PC-9 (cell line): ENCODE results near the gene SMKR1. TPM values are rescaled to one million over a fixed set of nuclear protein-coding genes. Genes with fewer than 3 reads are reported as not detected.

ENCODE experiments used
- Bru-seq: library from RNA; stranded (reverse); fragments of 400-500 nt; gene quantifications from one replicate; lab custom pipeline; 2021; lab: Mats Ljungman, UMichigan
- BruChase-seq, 2 experiments: library from RNA; stranded (reverse); fragments of 400-500 nt; gene quantifications; one replicate each; lab custom pipeline; 2021; lab: Mats Ljungman, UMichigan
- BruUV-seq: library from RNA; stranded (reverse); fragments of 400-500 nt; replicated peaks from 2 replicates; lab custom pipeline; 2021; lab: Mats Ljungman, UMichigan
- CTCF ChIA-PET: fragments of 300-600 bp; sonication (Branson Sonifier 250); formaldehyde crosslinking; loops from one replicate; lab custom pipeline; 2022; ENCODE audit warnings: antibody characterized with exemption; lab: Charles Lee
- POLR2A ChIA-PET: fragments of 300-600 bp; sonication (Branson Sonifier 250); formaldehyde crosslinking; loops from one replicate; lab custom pipeline; 2022; ENCODE audit warnings: antibody characterized with exemption; ENCODE audit not compliant: unreplicated experiment; lab: Charles Lee
- DNase-seq, 2 experiments: peaks; one replicate each; pipeline versions ENCODE4 v3.0.0 to v3.0.0-alpha.2; 2015 to 2022; ENCODE audit warnings: mixed read lengths in 1 of 2
- H2AFZ ChIP-seq: fragments of 200-600 bp; sonication (generic); 2 replicates; pipeline ENCODE4 v1.8.1; 2017; ENCODE audit warnings: antibody characterized with exemption
- H3F3A ChIP-seq: fragments of 200-600 bp; sonication (generic); 2 replicates; pipeline ENCODE4 v1.8.1; 2017; ENCODE audit warnings: antibody characterized with exemption, mild to moderate bottlenecking, low read depth; ENCODE audit not compliant: insufficient read depth
- H3K27ac ChIP-seq: fragments of 200-600 bp; sonication (generic); 2 replicates; pipeline ENCODE4 v1.6.1; 2016; ENCODE audit warnings: mixed run types
- H3K27me3 ChIP-seq: fragments of 200-600 bp; sonication (generic); 2 replicates; pipeline ENCODE4 v1.6.1; 2016; ENCODE audit warnings: low read depth, mixed run types; ENCODE audit not compliant: insufficient read depth
- H3K36me3 ChIP-seq: fragments of 200-600 bp; sonication (generic); 2 replicates; pipeline ENCODE4 v1.6.1; 2016; ENCODE audit warnings: low read depth, mixed run types
- H3K4me1 ChIP-seq: fragments of 200-600 bp; sonication (generic); replicated peaks from 2 replicates; pipeline ENCODE4 v1.6.1; 2016; ENCODE audit warnings: mixed run types; ENCODE audit not compliant: insufficient read depth
- H3K4me2 ChIP-seq: fragments of 200-600 bp; sonication (generic); 2 replicates; pipeline ENCODE4 v1.6.1; 2017; ENCODE audit warnings: mixed run types
- H3K4me3 ChIP-seq: fragments of 200-600 bp; sonication (generic); 2 replicates; pipeline ENCODE4 v1.6.1; 2016; ENCODE audit warnings: mixed run types
- H3K79me2 ChIP-seq: fragments of 200-600 bp; sonication (generic); 2 replicates; pipeline ENCODE4 v1.6.1; 2017; ENCODE audit warnings: low read depth, mixed run types
- H3K9me2 ChIP-seq: fragments of 200-600 bp; sonication (generic); 2 replicates; pipeline ENCODE4 v1.8.1; 2017; ENCODE audit warnings: mild to moderate bottlenecking; ENCODE audit not compliant: insufficient read depth
- H3K9me3 ChIP-seq: fragments of 200-600 bp; sonication (generic); 2 replicates; pipeline ENCODE4 v1.8.1; 2016; ENCODE audit warnings: low read depth; ENCODE audit not compliant: insufficient read depth
- H4K20me1 ChIP-seq: fragments of 200-600 bp; sonication (generic); 2 replicates; pipeline ENCODE4 v1.8.1; 2017; ENCODE audit not compliant: insufficient read depth
- EZH2 ChIP-seq: fragments of 200-600 bp; sonication (generic); IDR thresholded peaks from 2 replicates; pipeline ENCODE4 v1.8.0; 2017; ENCODE audit warnings: antibody characterized with exemption, low read depth
- intact Hi-C: fragments of 100-400 bp; cut with micrococcal nuclease; formaldehyde crosslinking; loops from one replicate; pipeline ENCODE4 v1.10.0; 2022; ENCODE audit not compliant: unreplicated experiment
- long read RNA-seq: library from polyadenylated mRNA; stranded (forward); transcript quantifications from one replicate; pipeline ENCODE4 v2.0.0, GENCODE V29; 2022
- total RNA-seq: library from RNA; stranded (reverse); gene quantifications from 2 replicates; pipeline ENCODE4 v1.2.3, GENCODE V29; 2021
- TF ChIP-seq, protein P1 (sequence below): fragments of 200-600 bp; sonication (generic); conservative IDR thresholded peaks from 2 replicates; pipeline ENCODE4 v1.6.1; 2017; ENCODE audit warnings: mixed run types, antibody characterized with exemption, mild to moderate bottlenecking, moderate library complexity

The SMKR1 gene
- total RNA-seq (8.3 and 8.9 TPM in 2 replicates), Bru-seq, nascent RNA (percentile 41 among the genes with signal in this experiment), BruChase-seq, experiment 1, labeled RNA remaining after a 2-hour chase (percentile 37 among the genes with signal in this experiment), BruChase-seq, experiment 2, labeled RNA remaining after a 6-hour chase (percentile 44 among the genes with signal in this experiment)
- long read RNA-seq, transcript SMKR1-201 (2 exons, 1,035 nt): major isoform, 10 of 10 reads
- long read RNA-seq, partial matches to known transcripts: 0 of 10 reads
- long read RNA-seq, other reads (novel, unspliced or antisense): 0 of 10 reads

DNA sequence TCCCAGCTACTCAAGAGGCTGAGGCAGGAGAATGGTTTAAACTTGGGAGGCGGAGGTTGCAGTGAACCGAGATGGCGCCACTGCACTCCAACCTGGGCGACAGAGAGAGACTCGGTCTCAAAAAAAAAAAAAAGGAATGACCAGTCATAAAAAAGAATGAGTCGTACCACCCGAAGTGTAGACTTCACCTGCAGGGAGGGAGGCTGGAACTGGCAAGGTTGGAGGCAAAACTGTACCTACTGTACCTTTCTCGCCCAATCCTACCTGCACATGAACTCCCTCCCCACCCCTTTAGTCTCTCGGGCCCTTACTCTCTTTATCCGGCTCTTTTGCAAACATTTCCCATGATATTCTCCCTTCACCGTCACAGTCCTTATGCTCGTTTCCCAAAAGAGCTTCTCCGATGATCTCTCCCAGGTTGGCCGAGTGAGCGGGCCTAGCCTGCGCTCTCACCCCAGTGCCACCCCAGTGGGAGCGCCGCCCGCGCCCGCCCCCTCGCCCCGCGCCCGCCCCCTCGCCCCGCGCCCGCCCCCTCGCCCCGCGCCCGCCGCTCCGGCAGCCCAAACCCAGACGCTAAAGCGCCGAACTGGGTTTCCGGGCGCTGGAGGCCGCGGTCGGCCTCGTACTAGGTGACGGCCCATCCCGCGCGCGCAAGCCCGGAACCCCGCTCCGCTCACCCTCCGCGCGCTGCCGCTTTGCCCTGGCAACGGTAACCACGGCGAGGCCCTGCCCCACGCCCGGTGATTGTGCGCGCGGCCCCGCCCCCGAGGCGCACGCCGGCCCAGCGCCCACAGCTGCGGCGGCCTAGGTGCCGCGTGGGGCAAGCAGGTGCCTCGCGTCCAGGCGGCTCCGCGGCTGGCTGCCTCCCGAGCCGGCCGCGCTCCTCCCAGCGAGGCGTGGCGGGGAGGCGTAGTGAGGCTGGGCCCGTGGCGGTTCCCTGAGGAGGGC, at the start of gene SMKR1:
Gene SMKR1, plus strand, starts transcription at position 772 of the 948 bp plus-strand sequence. CDS start 294 bp downstream, outside the sequence.
- no peaks in the 10 kb centered on the region for H4K20me1 ChIP-seq
- 0 out of 2 replicates have a peak, but pooled peaks cover 4% of the 10 kb centered on the region for H3K4me1 ChIP-seq
- H3K9me2 ChIP-seq: no peaks in the 10 kb centered on the region
- intact Hi-C loops: no loop called here
- no peaks in the 10 kb centered on the region for H3K79me2 ChIP-seq
- no peaks in the 10 kb centered on the region for H3K36me3 ChIP-seq
- peak within 1 kb of the TSS; percentile 94 for H2AFZ ChIP-seq
- DNase-seq: peak; percentile 42 to 89
- no peak for TF ChIP-seq EZH2
- TF ChIP-seq, protein P1, sequence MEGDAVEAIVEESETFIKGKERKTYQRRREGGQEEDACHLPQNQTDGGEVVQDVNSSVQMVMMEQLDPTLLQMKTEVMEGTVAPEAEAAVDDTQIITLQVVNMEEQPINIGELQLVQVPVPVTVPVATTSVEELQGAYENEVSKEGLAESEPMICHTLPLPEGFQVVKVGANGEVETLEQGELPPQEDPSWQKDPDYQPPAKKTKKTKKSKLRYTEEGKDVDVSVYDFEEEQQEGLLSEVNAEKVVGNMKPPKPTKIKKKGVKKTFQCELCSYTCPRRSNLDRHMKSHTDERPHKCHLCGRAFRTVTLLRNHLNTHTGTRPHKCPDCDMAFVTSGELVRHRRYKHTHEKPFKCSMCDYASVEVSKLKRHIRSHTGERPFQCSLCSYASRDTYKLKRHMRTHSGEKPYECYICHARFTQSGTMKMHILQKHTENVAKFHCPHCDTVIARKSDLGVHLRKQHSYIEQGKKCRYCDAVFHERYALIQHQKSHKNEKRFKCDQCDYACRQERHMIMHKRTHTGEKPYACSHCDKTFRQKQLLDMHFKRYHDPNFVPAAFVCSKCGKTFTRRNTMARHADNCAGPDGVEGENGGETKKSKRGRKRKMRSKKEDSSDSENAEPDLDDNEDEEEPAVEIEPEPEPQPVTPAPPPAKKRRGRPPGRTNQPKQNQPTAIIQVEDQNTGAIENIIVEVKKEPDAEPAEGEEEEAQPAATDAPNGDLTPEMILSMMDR: no peak
- H3K27me3 ChIP-seq: no peaks in the 10 kb centered on the region
- H3F3A ChIP-seq: no peaks in the 10 kb centered on the region
- ChIA-PET CTCF (no interaction called here), POLR2A (interaction anchor here (0.7 kb wide), 1 partner anchor 169 kb away, joined by 3 read pairs; no protein-coding TSS in a partner anchor)
- peak within 1 kb of the TSS; percentile 63 for H3K4me3 ChIP-seq
- H3K9me3 ChIP-seq: no peaks in the 10 kb centered on the region
- no TSS peak for BruUV-seq
- H3K27ac ChIP-seq: no peak within 1 kb of the TSS
- peak within 1 kb of the TSS; percentile 81 for H3K4me2 ChIP-seq

DNA sequence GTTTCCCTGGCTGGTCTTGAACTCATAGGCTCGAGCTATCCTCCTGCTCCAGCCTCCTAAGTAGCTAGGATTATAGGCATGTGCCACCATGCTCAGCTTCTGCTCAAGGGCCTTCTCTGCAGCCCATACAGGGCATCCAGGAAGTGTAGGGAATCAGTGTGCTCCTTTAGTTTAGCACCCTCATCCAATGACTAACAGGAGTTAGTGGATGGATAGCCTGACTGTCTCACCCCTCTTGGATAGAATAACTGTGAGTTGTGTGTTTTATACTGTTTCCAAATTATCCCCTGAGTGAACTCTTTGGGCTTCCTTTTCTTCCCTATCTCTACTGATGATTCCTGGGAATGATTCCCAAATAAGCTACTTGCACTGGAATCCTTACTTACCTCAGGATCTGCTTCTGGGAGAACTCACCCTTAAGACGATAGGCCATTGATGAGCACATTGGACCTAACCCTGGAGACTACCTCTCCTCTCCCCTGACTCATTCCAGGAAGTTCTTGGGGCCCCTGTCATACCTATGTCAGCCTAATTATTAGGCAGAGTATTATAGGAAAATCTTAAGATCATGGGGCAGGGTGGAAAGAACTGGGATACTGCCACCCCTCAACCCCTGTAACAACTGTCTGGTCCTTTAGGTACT, 49.6 kb upstream of the SMKR1 start:
- H3K27me3 ChIP-seq: no peaks in the 10 kb centered on the region
- H3K4me2 ChIP-seq: peak overlapping the region; percentile 68
- CTCF ChIA-PET: no interaction called here
- H3K4me3 ChIP-seq: no peak overlapping the region
- intact Hi-C loops: no loop called here
- H3K9me3 ChIP-seq: peaks cover 10% of the 10 kb centered on the region; the same call in 1 of the 2 replicates
- DNase-seq: peak; percentile 23 to 78
- TSS peak; percentile 22 for BruUV-seq
- H4K20me1 ChIP-seq: no peaks in the 10 kb centered on the region
- H3K79me2 ChIP-seq: no peaks in the 10 kb centered on the region
- H3K27ac ChIP-seq: peak overlapping the region; percentile 95
- peaks cover 41% of the 10 kb centered on the region for H3K36me3 ChIP-seq
- POLR2A ChIA-PET: interaction anchor here (0.6 kb wide), 1 partner anchor 753 kb away, joined by 4 read pairs; the partner anchor contains the start of gene TMEM209
- H2AFZ ChIP-seq: no peak overlapping the region
- H3F3A ChIP-seq: peaks cover 36% of the 10 kb centered on the region
- H3K4me1 ChIP-seq: peaks cover 46% of the 10 kb centered on the region
- no peaks in the 10 kb centered on the region for H3K9me2 ChIP-seq
- TF ChIP-seq EZH2: no peak
- TF ChIP-seq, protein P1: no peak
